ENCODE results near the gene PDE4D. TPM values are rescaled to one million over a fixed set of nuclear protein-coding genes. Genes with fewer than 3 reads are reported as not detected.

PDE4D gene
- total RNA-seq, 1 experiment from 2014 or later: 2.1 TPM

DNA sequence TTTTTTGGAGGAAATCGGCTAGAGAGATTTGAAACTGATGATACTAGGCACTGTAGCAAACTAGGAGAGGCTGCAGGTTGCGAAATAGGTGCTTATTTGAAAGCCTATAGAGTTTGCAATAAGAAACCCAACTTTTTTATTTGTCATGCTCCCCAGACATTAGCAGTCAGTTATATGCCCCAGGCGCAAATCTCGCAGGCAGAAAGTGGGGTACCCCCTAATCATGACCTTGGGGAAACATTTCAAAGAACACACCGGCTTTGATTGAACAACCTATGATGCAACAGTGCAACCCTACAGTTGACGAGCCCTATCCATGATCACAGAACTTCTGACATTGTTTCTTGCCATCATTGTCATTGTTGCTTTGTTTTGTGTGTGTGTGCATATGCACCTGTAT is 800.2 kb downstream of the PDE4D start:
- no peak for TF ChIP-seq CTCF (conservative IDR thresholded peaks at IDR 0.05)
- no peaks in the 10 kb centered on the region for H3K27me3 Mint-ChIP-seq (ENCODE audit: low read depth)
- no peaks in the 10 kb centered on the region for H3K4me1 ChIP-seq (ENCODE audit: insufficient read depth, low read length)

More for the DNA sequence above, 800.2 kb downstream of the PDE4D start:
- Histone ChIP-seq H4K5ac (ENCODE audit: insufficient read length, low read depth, low read length) (no peak overlapping the region), H4K91ac (ENCODE audit: insufficient read length, low read depth, low read length) (no peak overlapping the region), H3K18ac (ENCODE audit: insufficient read length, low read depth, low read length) (no peak overlapping the region), H2BK120ac (ENCODE audit: low read depth, low read length, poor library complexity, severe bottlenecking) (no peak overlapping the region), H3K79me2 (ENCODE audit: insufficient read depth, low read length) (no peaks in the 10 kb centered on the region), H3K9ac (ENCODE audit: extremely low read depth, insufficient read length, low read length) (no peak overlapping the region), H3K9me3 (ENCODE audit: control insufficient read depth, low read depth, low read length) (no peaks in the 10 kb centered on the region), H2BK15ac (ENCODE audit: low read depth, low read length) (no peak overlapping the region), H3K79me1 (ENCODE audit: insufficient read depth, low read depth, low read length, poor library complexity, severe bottlenecking) (no peaks in the 10 kb centered on the region), H2BK20ac (ENCODE audit: low read depth, low read length, poor library complexity, severe bottlenecking) (no peak overlapping the region), H2AFZ (ENCODE audit: low read length) (no peak overlapping the region), H2AK5ac (ENCODE audit: insufficient read length, low read length) (no peak overlapping the region), H3K23me2 (ENCODE audit: insufficient read length, low read depth, low read length, poor library complexity, severe bottlenecking) (no peaks in the 10 kb centered on the region), H3K14ac (ENCODE audit: insufficient read depth, low read length) (no peak overlapping the region), H3K56ac (ENCODE audit: insufficient read length, low read depth, low read length) (no peak overlapping the region), H3T11ph (ENCODE audit: low read length) (no peak overlapping the region), H4K8ac (replicated peaks; ENCODE audit: insufficient read length, low read depth, low read length) (no peak overlapping the region), H2BK12ac (ENCODE audit: insufficient read length, low read depth, low read length) (no peak overlapping the region), H3K4ac (ENCODE audit: low read depth, low read length) (no peak overlapping the region), H3K27me3 (ENCODE audit: insufficient read depth, low read length) (no peaks in the 10 kb centered on the region), H2BK5ac (ENCODE audit: insufficient read length, low read length) (no peak overlapping the region), H4K20me1 (ENCODE audit: control insufficient read depth, insufficient read depth, insufficient read length) (no peaks in the 10 kb centered on the region), H3K23ac (ENCODE audit: insufficient read length, low read depth, low read length) (no peak overlapping the region), H3K27ac (ENCODE audit: insufficient read length, low read depth, low read length) (no peak overlapping the region), H3K4me2 (ENCODE audit: insufficient read depth, insufficient read length, low read length) (no peak overlapping the region)
- no peak for DNase-seq
- Mint-ChIP-seq H3K9me3 (no peaks in the 10 kb centered on the region), H3K4me3 (no peak overlapping the region), H3K4me1 (peaks cover 0 to 3% of the 10 kb centered on the region in 2 experiments; a peak in 1 of 4 replicates), H3K27ac (no peak overlapping the region), H3K36me3 (ENCODE audit: insufficient read depth in 1 of 3, low read depth in 3 of 3) (no peaks in the 10 kb centered on the region)
- no CpG with 5 or more reads among the region's 6 CpGs for WGBS (ENCODE audit: extremely low coverage, insufficient read length, low lambda C conversion rate)
